ENCODE measurements around the gene GALNTL6. TPM values are rescaled to one million over a fixed set of nuclear protein-coding genes. Genes with fewer than 3 reads are reported as not detected.
A peak's percentile ranks its signal among the peaks of the same experiment; 100 is the strongest.

Gene GALNTL6
- total and polyA plus RNA-seq, 9 of the 15 experiments (the other 6 are each of a cell fraction or from before 2014, with no cell fraction given): 0.18 to 0.50 (median 0.29) TPM

DNA sequence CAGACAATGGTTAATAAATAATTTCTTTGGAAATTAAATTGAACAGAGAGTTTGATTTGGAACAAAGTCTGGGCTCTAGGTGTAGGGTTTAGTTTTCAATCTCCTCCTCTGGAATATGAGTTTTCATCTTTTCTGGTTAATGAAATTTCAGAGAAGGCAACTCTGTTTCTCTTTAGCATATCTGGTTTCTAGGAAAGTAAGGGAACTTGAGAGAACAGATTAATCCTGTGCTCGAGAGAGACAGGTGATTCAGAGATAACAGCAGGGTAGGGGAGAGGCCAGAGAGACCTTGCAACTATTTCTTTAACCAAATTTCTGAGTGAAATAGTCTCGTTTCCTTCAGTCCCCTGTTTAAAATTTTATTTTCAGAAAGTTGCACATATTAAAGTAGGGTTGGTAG, 275.4 kb downstream of the GALNTL6 start (continued):
- TF ChIP-seq, protein P1, sequence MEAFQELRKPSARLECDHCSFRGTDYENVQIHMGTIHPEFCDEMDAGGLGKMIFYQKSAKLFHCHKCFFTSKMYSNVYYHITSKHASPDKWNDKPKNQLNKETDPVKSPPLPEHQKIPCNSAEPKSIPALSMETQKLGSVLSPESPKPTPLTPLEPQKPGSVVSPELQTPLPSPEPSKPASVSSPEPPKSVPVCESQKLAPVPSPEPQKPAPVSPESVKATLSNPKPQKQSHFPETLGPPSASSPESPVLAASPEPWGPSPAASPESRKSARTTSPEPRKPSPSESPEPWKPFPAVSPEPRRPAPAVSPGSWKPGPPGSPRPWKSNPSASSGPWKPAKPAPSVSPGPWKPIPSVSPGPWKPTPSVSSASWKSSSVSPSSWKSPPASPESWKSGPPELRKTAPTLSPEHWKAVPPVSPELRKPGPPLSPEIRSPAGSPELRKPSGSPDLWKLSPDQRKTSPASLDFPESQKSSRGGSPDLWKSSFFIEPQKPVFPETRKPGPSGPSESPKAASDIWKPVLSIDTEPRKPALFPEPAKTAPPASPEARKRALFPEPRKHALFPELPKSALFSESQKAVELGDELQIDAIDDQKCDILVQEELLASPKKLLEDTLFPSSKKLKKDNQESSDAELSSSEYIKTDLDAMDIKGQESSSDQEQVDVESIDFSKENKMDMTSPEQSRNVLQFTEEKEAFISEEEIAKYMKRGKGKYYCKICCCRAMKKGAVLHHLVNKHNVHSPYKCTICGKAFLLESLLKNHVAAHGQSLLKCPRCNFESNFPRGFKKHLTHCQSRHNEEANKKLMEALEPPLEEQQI (IDR thresholded peaks at IDR 0.05): peak; percentile 43; the same call in 1 of the 2 replicates
- TF ChIP-seq TEAD4 (IDR thresholded peaks at IDR 0.05; ENCODE audit: low read length): peak; percentile 32; the same call in 1 of the 2 replicates
- TF ChIP-seq TEAD4 (CRISPR knock-in tag; IDR thresholded peaks at IDR 0.05; ENCODE audit: borderline replicate concordance): no peak
- TF ChIP-seq, protein P2, sequence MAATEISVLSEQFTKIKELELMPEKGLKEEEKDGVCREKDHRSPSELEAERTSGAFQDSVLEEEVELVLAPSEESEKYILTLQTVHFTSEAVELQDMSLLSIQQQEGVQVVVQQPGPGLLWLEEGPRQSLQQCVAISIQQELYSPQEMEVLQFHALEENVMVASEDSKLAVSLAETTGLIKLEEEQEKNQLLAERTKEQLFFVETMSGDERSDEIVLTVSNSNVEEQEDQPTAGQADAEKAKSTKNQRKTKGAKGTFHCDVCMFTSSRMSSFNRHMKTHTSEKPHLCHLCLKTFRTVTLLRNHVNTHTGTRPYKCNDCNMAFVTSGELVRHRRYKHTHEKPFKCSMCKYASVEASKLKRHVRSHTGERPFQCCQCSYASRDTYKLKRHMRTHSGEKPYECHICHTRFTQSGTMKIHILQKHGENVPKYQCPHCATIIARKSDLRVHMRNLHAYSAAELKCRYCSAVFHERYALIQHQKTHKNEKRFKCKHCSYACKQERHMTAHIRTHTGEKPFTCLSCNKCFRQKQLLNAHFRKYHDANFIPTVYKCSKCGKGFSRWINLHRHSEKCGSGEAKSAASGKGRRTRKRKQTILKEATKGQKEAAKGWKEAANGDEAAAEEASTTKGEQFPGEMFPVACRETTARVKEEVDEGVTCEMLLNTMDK (IDR thresholded peaks at IDR 0.05; ENCODE audit: borderline replicate concordance, insufficient read depth, low read depth, low read length, poor library complexity, severe bottlenecking): no peak
- TF ChIP-seq, protein P3, sequence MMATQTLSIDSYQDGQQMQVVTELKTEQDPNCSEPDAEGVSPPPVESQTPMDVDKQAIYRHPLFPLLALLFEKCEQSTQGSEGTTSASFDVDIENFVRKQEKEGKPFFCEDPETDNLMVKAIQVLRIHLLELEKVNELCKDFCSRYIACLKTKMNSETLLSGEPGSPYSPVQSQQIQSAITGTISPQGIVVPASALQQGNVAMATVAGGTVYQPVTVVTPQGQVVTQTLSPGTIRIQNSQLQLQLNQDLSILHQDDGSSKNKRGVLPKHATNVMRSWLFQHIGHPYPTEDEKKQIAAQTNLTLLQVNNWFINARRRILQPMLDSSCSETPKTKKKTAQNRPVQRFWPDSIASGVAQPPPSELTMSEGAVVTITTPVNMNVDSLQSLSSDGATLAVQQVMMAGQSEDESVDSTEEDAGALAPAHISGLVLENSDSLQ (IDR thresholded peaks at IDR 0.05): peak; percentile 25; the same call in 1 of the 2 replicates
- TF ChIP-seq NCOR1 (IDR thresholded peaks at IDR 0.05): peak; percentile 28; the same call in 1 of the 2 replicates

Data from K562 (cell line).